ENCODE results near the gene NKIRAS1.
"Not testable (repeated sequence)": the region's sequence is repeated elsewhere in the genome, so short reads cannot be mapped to it uniquely, and the experiment has no call there.

Gene NKIRAS1

GRCh38 chr3:23867400-23867799 lies 49.4 kb downstream of the NKIRAS1 start:
- DNase-seq = peak; percentile 27

- DNase-seq = no peak
Measured at GRCh38 chr3:23865595-23866396, 51.0 kb downstream of the NKIRAS1 start.

GRCh38 chr3:23864931-23865330 lies 51.9 kb downstream of the NKIRAS1 start:
- DNase-seq = no peak

GRCh38 chr3:23863060-23863459 lies 53.7 kb downstream of the NKIRAS1 start:
- no peak for DNase-seq

- DNase-seq = no peak
Measured at GRCh38 chr3:23861689-23862088, 55.1 kb downstream of the NKIRAS1 start.

GRCh38 chr3:23859839-23860382 lies 56.9 kb downstream of the NKIRAS1 start:
- DNase-seq = no peak

- no peak for DNase-seq
Measured at GRCh38 chr3:23859012-23859743, 57.6 kb downstream of the NKIRAS1 start.

GRCh38 chr3:23856286-23856685 lies 60.5 kb downstream of the NKIRAS1 start:
- no peak for DNase-seq

GRCh38 chr3:23849462-23849861 lies 67.3 kb downstream of the NKIRAS1 start:
- not testable (repeated sequence) for DNase-seq

- no peak for DNase-seq
Measured at GRCh38 chr3:23845326-23846216, 71.2 kb downstream of the NKIRAS1 start.

GRCh38 chr3:23843869-23844268 lies 72.9 kb downstream of the NKIRAS1 start:
- no peak for DNase-seq

Measured in hematopoietic multipotent progenitor cell treated with erythropoietin and hydrocortisone succinate and interleukin-3 and kit ligand, for 4 days (in vitro differentiated cells).